ENCODE measurements around the gene C6orf89.

Gene C6orf89

DNA sequence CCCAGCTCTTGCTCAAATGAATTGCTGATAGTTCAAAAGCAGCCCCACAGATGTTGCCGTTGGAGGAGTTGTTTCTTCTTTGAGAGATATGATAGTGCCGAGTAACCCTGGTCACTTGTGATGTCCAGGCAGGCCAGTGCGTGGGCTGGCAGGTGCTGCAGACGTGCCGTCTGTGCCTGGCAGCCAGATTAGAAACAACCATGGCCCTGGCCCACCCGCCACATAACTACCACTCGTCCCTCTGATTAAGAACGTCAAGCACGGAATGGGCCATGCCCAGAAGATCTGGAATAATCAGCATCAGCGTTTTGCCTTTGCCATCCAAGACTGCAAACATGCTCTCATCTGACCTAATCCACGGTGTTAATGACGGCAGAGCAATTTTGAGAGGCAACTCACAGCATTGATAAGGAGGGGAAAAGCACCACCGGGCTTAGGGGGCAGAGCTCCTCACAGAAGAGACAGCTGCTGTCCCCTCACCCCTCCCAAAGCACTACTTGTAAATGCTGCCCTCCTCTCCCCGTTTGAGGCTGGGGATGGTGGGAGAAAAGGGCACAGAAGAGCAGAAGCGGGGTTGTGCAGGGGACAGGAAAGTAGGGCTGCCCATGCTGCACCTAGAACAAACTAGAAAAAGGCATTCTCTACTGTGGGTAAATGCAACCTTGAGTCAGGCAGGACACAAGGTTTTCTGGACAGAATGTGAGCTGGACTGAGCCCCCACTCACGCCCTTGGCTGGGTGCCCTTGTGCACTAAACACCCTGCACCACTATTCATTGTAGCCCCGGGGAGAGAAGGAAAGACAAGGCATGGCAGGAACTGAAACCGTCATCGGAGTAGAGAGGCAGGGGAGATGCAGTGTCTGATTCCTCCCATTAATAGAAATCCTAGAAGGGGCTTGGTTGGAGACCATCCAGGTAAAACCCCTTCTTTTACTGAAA, 41.3 kb upstream of the C6orf89 start:
- H3K4me1 ChIP-seq (ENCODE audit: insufficient read depth, low read length): peaks cover 17% of the 10 kb centered on the region
- 73% methylated on average over 18 of the region's 19 CpGs for WGBS
- H3K27me3 ChIP-seq (ENCODE audit: insufficient read depth, low read length): peaks cover 25% of the 10 kb centered on the region

DNA sequence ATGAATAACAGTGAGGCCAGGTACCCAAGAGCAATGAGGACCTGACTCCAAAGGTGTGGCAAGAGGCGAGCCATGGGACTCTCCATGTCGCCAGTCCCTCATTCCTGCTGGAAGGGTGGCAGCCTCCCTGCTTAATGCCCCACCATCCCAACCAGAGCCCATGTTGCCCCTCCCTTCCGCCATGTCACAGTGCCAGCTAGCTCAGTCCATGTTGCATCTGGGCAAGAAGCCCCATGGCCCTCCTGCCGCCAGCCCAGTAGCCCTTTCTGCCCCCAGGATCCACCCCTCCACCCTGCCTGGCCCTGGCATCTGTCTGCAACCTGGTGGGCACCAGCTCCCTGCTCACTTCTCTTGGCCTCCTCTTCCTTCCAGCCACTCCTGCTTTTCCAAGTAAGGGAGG, 40.5 kb upstream of the C6orf89 start:
- Histone ChIP-seq H3K9ac (ENCODE audit: low read depth, low read length) (no peak overlapping the region), H3K36me3 (ENCODE audit: insufficient read depth, low read length) (no peaks in the 10 kb centered on the region), H3K4me1 (ENCODE audit: insufficient read depth, low read length) (peaks cover 18% of the 10 kb centered on the region), H3K4me3 (ENCODE audit: low read length) (no peak overlapping the region), H3K9me3 (ENCODE audit: insufficient read depth, low read depth, low read length) (no peaks in the 10 kb centered on the region), H3K27me3 (ENCODE audit: insufficient read depth, low read length) (peaks cover 18% of the 10 kb centered on the region), H3K27ac (ENCODE audit: low read depth, low read length) (no peak overlapping the region)
- WGBS: 68% methylated on average over 4 of the region's 4 CpGs

More for the DNA sequence above, 41.3 kb upstream of the C6orf89 start:
- no peaks in the 10 kb centered on the region for H3K9me3 ChIP-seq (ENCODE audit: insufficient read depth, low read depth, low read length)
- H3K9ac ChIP-seq (ENCODE audit: low read depth, low read length): no peak overlapping the region
- no peak overlapping the region for H3K4me3 ChIP-seq (ENCODE audit: low read length)
- H3K36me3 ChIP-seq (ENCODE audit: insufficient read depth, low read length): no peaks in the 10 kb centered on the region
- H3K27ac ChIP-seq (ENCODE audit: low read depth, low read length): no peak overlapping the region

DNA sequence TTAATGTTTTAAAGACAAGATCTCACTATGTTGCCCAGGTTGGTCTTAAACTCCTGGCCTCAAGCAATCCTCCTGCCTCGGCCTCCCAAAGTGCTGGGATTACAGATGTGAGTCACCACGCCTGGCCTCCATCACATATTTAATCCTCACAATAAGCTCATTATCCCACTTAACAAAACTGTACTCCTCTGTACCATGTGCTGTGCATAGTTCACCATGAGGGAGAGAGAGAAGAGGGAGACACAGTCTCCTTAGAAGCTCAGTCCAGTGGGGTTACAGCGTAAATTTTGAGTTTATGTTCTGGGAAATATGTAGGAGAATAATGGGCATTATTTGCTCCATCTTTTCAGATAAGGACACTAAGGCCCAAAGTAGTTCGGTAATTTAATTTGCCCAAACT, 38.6 kb upstream of the C6orf89 start:
- peaks cover 12% of the 10 kb centered on the region; the same call in 1 of the 2 replicates for H3K4me1 ChIP-seq (ENCODE audit: insufficient read depth, low read length)
- WGBS: 95% methylated on average over 4 of the region's 4 CpGs
- H3K27ac ChIP-seq (ENCODE audit: low read depth, low read length): no peak overlapping the region
- H3K36me3 ChIP-seq (ENCODE audit: insufficient read depth, low read length): peaks cover 5% of the 10 kb centered on the region; the same call in 1 of the 2 replicates
- no peak overlapping the region for H3K9ac ChIP-seq (ENCODE audit: low read depth, low read length)
- H3K27me3 ChIP-seq (ENCODE audit: insufficient read depth, low read length): no peaks in the 10 kb centered on the region
- no peak overlapping the region for H3K4me3 ChIP-seq (ENCODE audit: low read length)
- H3K9me3 ChIP-seq (ENCODE audit: insufficient read depth, low read depth, low read length): no peaks in the 10 kb centered on the region

DNA sequence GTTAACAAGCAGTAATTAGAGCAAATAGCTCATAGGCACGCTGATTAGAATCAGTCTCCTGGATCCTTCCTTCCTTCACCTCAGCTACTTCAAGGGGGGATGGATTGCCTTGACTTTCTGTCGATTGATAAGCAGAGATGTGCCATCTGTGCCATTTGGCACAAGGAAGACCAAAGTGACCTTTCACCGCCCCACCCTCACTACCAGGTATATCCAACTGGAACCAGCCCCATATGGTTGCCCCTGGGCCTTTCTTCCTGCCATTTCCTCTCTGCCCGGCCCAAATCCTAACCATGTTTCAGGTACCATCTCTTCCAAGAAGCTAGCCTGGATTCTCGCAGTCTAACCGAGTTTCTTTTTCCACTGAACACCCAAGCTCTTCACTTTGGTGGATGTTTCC, 37.8 kb upstream of the C6orf89 start:
- Histone ChIP-seq H3K4me3 (ENCODE audit: low read length) (no peak overlapping the region), H3K9ac (ENCODE audit: low read depth, low read length) (no peak overlapping the region), H3K9me3 (ENCODE audit: insufficient read depth, low read depth, low read length) (no peaks in the 10 kb centered on the region), H3K27me3 (ENCODE audit: insufficient read depth, low read length) (no peaks in the 10 kb centered on the region), H3K27ac (ENCODE audit: low read depth, low read length) (no peak overlapping the region), H3K36me3 (ENCODE audit: insufficient read depth, low read length) (peaks cover 12% of the 10 kb centered on the region; the same call in 1 of the 2 replicates), H3K4me1 (ENCODE audit: insufficient read depth, low read length) (peaks cover 12% of the 10 kb centered on the region; the same call in 1 of the 2 replicates)
- WGBS: 93% methylated on average over 6 of the region's 6 CpGs

DNA sequence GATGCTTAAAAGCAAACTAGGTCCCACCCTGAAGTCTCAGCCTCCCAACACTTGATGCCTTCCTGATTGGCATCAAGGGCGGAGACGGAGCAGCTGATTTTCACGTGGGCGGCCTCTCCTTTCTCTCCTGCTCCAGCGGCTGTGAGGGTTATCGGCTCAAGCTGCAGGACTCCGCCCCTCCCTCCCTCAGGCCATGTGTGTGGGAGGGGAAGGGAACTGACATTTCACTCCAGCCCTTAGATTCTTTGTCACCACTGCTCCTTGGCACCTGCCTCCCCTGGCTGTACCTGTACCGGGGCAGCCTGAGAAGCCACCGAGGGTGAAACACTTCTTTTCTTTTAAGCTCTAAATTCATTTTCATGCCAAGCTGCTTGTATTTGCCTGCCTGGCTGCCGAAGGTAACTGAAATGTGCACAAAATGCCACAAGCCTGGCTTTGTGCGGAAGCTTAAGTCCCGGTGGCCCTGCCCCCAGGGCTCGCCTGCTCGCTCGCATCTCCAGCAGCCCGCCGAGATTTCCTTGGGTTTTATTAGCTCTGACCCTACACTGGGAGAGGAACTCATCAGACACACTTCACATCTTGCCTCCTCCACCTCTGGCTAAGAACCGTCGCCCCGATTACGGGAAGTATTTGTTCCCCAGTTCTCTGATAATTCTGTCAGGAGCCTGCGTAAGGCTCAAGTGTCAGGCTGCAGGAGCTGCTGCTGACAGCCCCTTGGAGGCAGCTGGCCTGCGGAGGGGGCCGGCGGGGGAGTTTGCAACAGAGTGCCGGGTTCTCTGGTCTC, 36.9 kb upstream of the C6orf89 start:
- H3K27me3 ChIP-seq (ENCODE audit: insufficient read depth, low read length): no peaks in the 10 kb centered on the region
- no peaks in the 10 kb centered on the region for H3K9me3 ChIP-seq (ENCODE audit: insufficient read depth, low read depth, low read length)
- H3K4me3 ChIP-seq (ENCODE audit: low read length): peak overlapping the region; percentile 45
- 10% methylated on average over 23 of the region's 26 CpGs for WGBS
- H3K9ac ChIP-seq (ENCODE audit: low read depth, low read length): peak overlapping the region; percentile 19; the same call in 1 of the 2 replicates
- peaks cover 21% of the 10 kb centered on the region for H3K36me3 ChIP-seq (ENCODE audit: insufficient read depth, low read length)
- H3K4me1 ChIP-seq (ENCODE audit: insufficient read depth, low read length): peaks cover 12% of the 10 kb centered on the region; the same call in 1 of the 2 replicates
- H3K27ac ChIP-seq (ENCODE audit: low read depth, low read length): no peak overlapping the region

DNA sequence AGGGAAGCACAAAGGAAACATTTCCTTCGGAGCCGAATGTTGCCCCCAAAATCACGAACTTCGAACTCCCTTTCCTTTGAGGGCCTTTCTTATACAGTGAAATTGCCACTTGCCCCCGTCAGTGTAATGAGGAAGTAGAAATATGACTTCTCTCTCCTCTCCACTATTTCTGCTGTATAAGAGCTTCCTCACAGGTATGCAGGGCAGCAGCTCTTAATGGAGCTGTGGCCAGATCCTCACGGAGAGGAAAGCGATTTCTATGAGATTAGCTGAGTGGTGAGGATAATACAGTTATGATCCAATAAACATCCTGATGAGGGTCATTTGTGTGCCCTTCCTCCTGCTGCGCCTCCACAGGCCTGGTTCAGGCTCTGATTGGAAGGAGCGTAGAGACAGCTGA, 35.7 kb upstream of the C6orf89 start:
- 92% methylated on average over 9 of the region's 9 CpGs for WGBS
- Histone ChIP-seq H3K36me3 (ENCODE audit: insufficient read depth, low read length) (peaks cover 33% of the 10 kb centered on the region), H3K27me3 (ENCODE audit: insufficient read depth, low read length) (no peaks in the 10 kb centered on the region), H3K9me3 (ENCODE audit: insufficient read depth, low read depth, low read length) (no peaks in the 10 kb centered on the region), H3K4me1 (ENCODE audit: insufficient read depth, low read length) (peaks cover 12% of the 10 kb centered on the region; the same call in 1 of the 2 replicates), H3K27ac (ENCODE audit: low read depth, low read length) (no peak overlapping the region), H3K9ac (ENCODE audit: low read depth, low read length) (no peak overlapping the region), H3K4me3 (ENCODE audit: low read length) (no peak overlapping the region)

DNA sequence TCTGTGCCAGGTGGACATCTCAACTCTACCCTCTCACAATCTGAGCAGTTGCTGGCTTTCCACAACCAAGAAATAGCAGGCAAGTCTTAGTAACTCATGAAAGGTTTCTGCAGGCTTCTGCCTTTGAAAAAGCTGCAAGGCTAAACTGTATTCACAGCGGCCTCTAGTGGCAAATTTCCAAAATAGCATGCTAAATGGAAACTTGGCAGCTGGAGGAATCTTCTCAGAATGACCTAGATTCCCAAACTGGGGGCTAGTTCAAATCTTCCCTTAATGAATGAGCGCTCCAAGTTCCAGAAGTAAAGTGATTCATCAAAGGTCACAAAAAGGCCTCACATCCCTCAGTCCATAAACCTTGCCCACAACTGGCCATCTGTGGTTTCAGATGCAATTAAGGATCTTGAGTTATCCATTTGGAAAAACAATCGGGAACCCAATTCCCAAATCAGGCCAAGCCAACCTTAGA, 34.6 kb upstream of the C6orf89 start:
- Histone ChIP-seq H3K36me3 (ENCODE audit: insufficient read depth, low read length) (peaks cover 44% of the 10 kb centered on the region), H3K27ac (ENCODE audit: low read depth, low read length) (no peak overlapping the region), H3K9me3 (ENCODE audit: insufficient read depth, low read depth, low read length) (no peaks in the 10 kb centered on the region), H3K4me3 (ENCODE audit: low read length) (no peak overlapping the region), H3K9ac (ENCODE audit: low read depth, low read length) (no peak overlapping the region), H3K27me3 (ENCODE audit: insufficient read depth, low read length) (no peaks in the 10 kb centered on the region), H3K4me1 (ENCODE audit: insufficient read depth, low read length) (peaks cover 12% of the 10 kb centered on the region; the same call in 1 of the 2 replicates)
- 39% methylated on average over 3 of the region's 3 CpGs for WGBS

DNA sequence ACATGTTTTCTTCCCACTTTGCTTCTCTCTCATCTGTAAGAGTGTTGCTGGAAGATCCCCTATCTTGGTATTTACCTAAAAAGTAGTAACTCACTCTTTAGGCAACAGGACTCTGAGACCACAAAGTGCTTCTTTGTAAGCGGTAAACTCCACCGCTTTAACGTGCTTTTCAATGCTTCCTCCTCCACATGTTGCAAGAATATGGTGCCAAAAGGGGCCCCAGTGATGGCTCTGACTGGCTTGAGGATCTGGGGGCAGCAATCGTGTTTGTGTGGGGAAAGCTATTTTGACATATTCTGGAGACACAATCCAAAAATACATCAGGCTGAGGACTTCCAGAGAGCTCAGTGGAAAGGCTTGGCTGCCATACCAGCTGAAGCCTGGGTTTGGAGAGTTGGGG, 34.1 kb upstream of the C6orf89 start:
- WGBS: 88% methylated on average over 3 of the region's 4 CpGs
- Histone ChIP-seq H3K9me3 (ENCODE audit: insufficient read depth, low read depth, low read length) (no peaks in the 10 kb centered on the region), H3K4me3 (ENCODE audit: low read length) (no peak overlapping the region), H3K36me3 (ENCODE audit: insufficient read depth, low read length) (peaks cover 49% of the 10 kb centered on the region), H3K4me1 (ENCODE audit: insufficient read depth, low read length) (peaks cover 12% of the 10 kb centered on the region; the same call in 1 of the 2 replicates), H3K27ac (ENCODE audit: low read depth, low read length) (no peak overlapping the region), H3K9ac (ENCODE audit: low read depth, low read length) (no peak overlapping the region), H3K27me3 (ENCODE audit: insufficient read depth, low read length) (no peaks in the 10 kb centered on the region)

DNA sequence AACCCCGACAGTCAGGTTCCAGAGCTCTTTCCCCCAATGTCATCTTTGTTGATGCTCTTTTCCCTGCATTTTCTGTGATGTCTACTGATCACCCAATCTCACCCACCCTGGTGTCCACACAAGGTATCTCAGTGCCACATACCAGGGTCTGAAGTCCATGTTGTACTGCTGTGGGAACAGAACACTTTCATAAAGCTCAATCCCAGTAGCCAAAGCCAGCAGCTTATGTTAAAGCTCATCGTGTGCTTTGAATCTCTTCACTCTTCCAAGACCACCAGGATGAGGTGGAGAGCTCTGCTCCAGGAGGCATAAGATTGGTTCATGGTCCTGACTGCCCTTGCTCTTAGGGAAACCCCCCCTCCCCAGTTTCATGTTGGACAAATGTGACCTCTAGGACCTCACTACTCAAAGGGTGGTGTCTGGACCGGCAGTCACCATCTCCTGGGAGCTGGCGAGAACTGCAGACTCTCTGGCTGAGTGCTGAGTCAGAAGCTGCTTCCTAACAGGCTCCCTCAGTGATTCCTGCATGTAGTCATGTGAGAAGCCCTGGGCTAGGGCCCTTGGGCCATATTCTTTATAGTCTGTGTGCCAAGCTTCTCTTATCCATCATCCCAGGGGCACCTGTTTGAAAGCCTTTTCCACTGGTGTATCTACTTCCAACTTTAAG, 33.1 kb upstream of the C6orf89 start:
- no peak overlapping the region for H3K27ac ChIP-seq (ENCODE audit: low read depth, low read length)
- no peak overlapping the region for H3K4me3 ChIP-seq (ENCODE audit: low read length)
- 87% methylated on average over 4 of the region's 4 CpGs for WGBS
- peaks cover 53% of the 10 kb centered on the region for H3K36me3 ChIP-seq (ENCODE audit: insufficient read depth, low read length)
- H3K27me3 ChIP-seq (ENCODE audit: insufficient read depth, low read length): no peaks in the 10 kb centered on the region
- H3K9ac ChIP-seq (ENCODE audit: low read depth, low read length): no peak overlapping the region
- H3K9me3 ChIP-seq (ENCODE audit: insufficient read depth, low read depth, low read length): no peaks in the 10 kb centered on the region
- peaks cover 12% of the 10 kb centered on the region; the same call in 1 of the 2 replicates for H3K4me1 ChIP-seq (ENCODE audit: insufficient read depth, low read length)

DNA sequence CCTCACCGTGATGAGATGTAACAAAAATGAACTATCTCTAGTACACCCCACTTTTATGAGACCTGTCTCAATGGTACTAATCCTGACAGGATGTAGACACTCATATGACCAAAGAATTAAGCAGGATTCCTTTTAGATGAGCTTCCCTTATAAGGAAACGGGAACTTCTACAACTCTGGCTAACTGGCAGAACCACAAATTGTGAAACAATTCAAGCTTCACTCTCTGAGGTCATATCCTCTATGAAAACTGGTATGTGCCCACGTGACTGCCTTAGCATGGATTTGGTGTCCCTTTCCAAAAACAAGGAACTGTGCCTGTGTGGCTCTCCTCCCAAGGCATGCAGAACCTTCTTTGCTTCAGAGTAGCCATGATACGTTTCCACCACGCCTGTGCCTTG, 32.4 kb upstream of the C6orf89 start:
- Histone ChIP-seq H3K36me3 (ENCODE audit: insufficient read depth, low read length) (peaks cover 55% of the 10 kb centered on the region), H3K9ac (ENCODE audit: low read depth, low read length) (no peak overlapping the region), H3K27ac (ENCODE audit: low read depth, low read length) (no peak overlapping the region), H3K4me3 (ENCODE audit: low read length) (no peak overlapping the region), H3K9me3 (ENCODE audit: insufficient read depth, low read depth, low read length) (no peaks in the 10 kb centered on the region), H3K4me1 (ENCODE audit: insufficient read depth, low read length) (peaks cover 12% of the 10 kb centered on the region; the same call in 1 of the 2 replicates), H3K27me3 (ENCODE audit: insufficient read depth, low read length) (no peaks in the 10 kb centered on the region)
- 88% methylated on average over 5 of the region's 5 CpGs for WGBS

Measured in HUES64 (cell line).